Measurements from ENCODE around the gene ZBTB22. TPM values are rescaled to one million over a fixed set of nuclear protein-coding genes. Genes with fewer than 3 reads are reported as not detected.

The ZBTB22 gene
- total and polyA plus RNA-seq, 4 donors, result 16.4 to 25.7 (median 20.9) TPM

DNA sequence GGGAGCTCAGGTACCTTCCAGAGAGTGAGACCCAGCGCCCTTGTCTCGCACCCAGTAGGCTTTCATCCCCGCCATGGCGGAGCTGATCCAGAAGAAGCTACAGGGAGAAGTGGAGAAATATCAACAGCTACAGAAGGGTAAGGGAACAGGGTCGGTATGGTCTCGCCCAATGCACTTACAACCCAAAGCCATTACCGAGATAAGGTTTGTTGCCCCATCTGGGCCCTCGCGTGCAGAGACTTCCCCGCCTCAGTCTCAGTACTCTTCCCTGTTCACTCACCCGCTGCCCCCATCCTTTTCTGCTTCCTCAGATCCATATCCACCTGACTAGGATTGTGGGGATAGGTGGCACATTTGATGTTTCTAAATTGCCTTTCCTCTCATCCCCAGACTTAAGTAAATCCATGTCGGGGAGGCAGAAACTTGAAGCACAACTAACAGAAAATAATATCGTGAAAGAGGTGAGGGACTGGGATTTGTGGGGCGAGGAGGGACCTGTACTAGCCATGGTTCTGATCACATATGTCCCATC, 27.7 kb downstream of the ZBTB22 start:
- no peak for ATAC-seq (ENCODE audit: insufficient read depth, low FRiP score)

DNA sequence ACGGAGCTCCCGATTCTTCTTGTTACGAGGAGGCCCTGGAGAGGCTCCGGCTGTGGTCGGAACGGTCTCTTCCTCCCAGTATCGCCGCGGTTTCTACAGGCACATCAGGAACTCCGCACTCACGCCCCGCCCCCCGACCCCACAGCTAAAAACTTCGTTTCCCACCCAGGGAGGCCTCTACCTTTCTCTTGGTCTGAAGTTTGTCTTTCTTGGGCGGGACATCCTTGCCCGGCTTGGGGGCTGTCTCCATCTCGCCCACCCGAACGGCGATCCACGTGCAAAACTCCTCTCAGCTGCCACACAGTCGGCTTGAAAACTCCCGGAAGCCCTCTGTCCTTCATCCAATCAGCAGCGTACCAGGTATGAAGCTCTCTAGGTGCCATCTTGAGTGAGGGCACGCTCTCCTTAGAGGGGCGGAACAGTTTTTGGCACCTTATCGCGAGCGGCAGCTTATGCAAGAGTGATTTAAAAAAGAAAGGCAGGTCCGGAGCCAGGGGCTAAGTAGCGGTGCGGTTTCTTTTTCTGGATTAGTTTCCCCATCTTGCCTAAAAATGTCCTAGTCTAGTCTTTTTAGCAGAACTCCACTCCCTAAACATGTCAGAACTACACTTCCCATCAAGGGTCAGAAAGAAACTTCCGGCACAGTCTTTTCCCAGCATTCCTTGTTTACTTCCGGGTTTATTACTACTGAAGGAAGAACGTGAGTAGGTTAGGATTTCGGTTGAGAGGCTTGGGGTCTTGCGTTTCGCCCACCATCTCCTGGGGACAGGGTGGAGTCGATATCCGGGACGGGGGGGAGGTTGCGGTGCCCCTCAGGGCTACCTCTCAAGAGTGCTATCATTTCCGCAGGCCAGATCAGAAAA, 28.4 kb downstream of the ZBTB22 start, which contains the start of the genes PFDN6 and WDR46:
PFDN6 (plus strand) TSS at position 681 of the 863 bp plus-strand sequence. CDS start 256 bp downstream, outside the sequence.
WDR46 (minus strand) TSS at position 319 of the 863 bp plus-strand sequence; CDS start at position 250, 69 bp downstream.
- peak; percentile 93 for ATAC-seq (ENCODE audit: insufficient read depth, low FRiP score)
- Histone ChIP-seq H3K27ac (ENCODE audit: low read depth in 1 of 2, low read length in 1 of 2) (peak within 1 kb of the TSS; percentile 43 to 65), H3K36me3 (ENCODE audit: control insufficient read depth in 4 of 4, insufficient read depth in 4 of 4, low read length in 4 of 4) (peaks cover 15 to 38% (median 25%) of the 10 kb centered on the region in 4 donors), H3K9ac (ENCODE audit: insufficient read depth in 1 of 2, low read length in 2 of 2) (peak within 1 kb of the TSS; percentile 53 to 85), H3K9me3 (ENCODE audit: control insufficient read depth in 4 of 4, insufficient read depth in 3 of 4, low read length in 3 of 4) (peaks cover 0 to 1% (median 0%) of the 10 kb centered on the region in 4 donors), H3K27me3 (ENCODE audit: control insufficient read depth in 3 of 3, insufficient read depth in 3 of 3, low read length in 2 of 3) (no peaks in the 10 kb centered on the region), H3K4me1 (ENCODE audit: control insufficient read depth in 5 of 5, insufficient read depth in 5 of 5, low read length in 5 of 5) (peaks cover 0 to 16% (median 15%) of the 10 kb centered on the region in 5 donors), H3K4me3 (peak within 1 kb of the TSS; percentile 86)
- peak; percentile 86 to 96 (median 96) for DNase-seq
- 0% methylated on average over 43 of the region's 43 CpGs for WGBS, 2 donors
- TF ChIP-seq, protein P1, sequence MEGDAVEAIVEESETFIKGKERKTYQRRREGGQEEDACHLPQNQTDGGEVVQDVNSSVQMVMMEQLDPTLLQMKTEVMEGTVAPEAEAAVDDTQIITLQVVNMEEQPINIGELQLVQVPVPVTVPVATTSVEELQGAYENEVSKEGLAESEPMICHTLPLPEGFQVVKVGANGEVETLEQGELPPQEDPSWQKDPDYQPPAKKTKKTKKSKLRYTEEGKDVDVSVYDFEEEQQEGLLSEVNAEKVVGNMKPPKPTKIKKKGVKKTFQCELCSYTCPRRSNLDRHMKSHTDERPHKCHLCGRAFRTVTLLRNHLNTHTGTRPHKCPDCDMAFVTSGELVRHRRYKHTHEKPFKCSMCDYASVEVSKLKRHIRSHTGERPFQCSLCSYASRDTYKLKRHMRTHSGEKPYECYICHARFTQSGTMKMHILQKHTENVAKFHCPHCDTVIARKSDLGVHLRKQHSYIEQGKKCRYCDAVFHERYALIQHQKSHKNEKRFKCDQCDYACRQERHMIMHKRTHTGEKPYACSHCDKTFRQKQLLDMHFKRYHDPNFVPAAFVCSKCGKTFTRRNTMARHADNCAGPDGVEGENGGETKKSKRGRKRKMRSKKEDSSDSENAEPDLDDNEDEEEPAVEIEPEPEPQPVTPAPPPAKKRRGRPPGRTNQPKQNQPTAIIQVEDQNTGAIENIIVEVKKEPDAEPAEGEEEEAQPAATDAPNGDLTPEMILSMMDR (IDR thresholded peaks at IDR 0.05; ENCODE audit: control extremely low read depth, extremely low read depth), result no peak

More for the DNA sequence above, 27.7 kb downstream of the ZBTB22 start:
- WGBS, 2 donors, result 4 to 5% methylated on average over 14 of the region's 14 CpGs
- TF ChIP-seq, protein P1 (IDR thresholded peaks at IDR 0.05; ENCODE audit: control extremely low read depth, extremely low read depth), result no peak
- Histone ChIP-seq H3K4me1 (ENCODE audit: control insufficient read depth in 5 of 5, insufficient read depth in 5 of 5, low read length in 5 of 5) (peaks cover 0 to 16% (median 15%) of the 10 kb centered on the region in 5 donors), H3K27me3 (ENCODE audit: control insufficient read depth in 3 of 3, insufficient read depth in 3 of 3, low read length in 2 of 3) (no peaks in the 10 kb centered on the region), H3K36me3 (ENCODE audit: control insufficient read depth in 4 of 4, insufficient read depth in 4 of 4, low read length in 4 of 4) (peaks cover 15 to 42% (median 27%) of the 10 kb centered on the region in 4 donors), H3K9me3 (ENCODE audit: control insufficient read depth in 4 of 4, insufficient read depth in 3 of 4, low read length in 3 of 4) (no peaks in the 10 kb centered on the region), H3K4me3 (peak overlapping the region; percentile 86), H3K9ac (ENCODE audit: insufficient read depth in 1 of 2, low read length in 2 of 2) (peak overlapping the region; percentile 53 to 85), H3K27ac (ENCODE audit: low read depth in 1 of 2, low read length in 1 of 2) (peak overlapping the region in 1 of 2 donors; percentile 57)
- no peak for DNase-seq

DNA sequence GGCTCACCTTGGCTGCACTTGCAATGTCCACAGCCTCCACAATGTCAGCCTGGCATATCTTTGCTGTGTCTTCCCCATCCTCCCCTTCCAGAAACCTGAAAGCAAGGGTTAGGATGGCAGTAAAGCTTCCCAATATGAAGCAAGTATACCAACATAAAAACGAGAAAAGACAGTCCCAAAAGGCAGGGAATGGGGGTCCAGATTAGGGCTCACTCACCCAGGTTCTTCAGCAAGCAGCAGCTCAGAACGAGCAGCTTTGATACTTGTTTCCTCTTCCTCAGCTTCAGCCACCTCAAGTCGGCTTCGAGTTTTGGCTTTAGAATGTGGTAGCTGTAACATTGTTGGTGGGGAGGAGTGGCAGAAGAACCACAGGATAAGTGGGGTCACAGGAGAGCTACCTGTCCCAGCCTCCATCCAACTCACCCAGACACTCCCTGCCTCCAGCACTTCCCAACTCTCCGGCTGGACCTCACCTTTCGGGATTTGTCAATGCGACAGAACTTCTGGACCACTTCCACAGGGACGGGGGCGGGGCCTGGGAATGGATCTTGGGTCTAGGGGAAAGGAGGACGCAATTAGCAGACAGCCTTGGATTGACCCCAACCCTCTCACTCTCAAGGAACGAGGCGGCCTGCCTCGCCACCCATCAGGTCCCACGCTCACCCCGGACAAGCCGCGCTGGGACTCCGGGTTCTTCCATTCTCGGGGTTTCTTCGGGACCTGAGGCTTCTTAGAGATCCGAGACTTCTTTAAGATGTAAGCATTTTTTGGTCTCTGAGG, 29.2 kb downstream of the ZBTB22 start:
- DNase-seq (no peak), ATAC-seq (ENCODE audit: insufficient read depth, low FRiP score) (no peak)
- Histone ChIP-seq H3K27ac (ENCODE audit: low read depth in 1 of 2, low read length in 1 of 2) (peak overlapping the region; percentile 43 to 65), H3K9ac (ENCODE audit: insufficient read depth in 1 of 2, low read length in 2 of 2) (peak overlapping the region; percentile 44 to 46), H3K4me1 (ENCODE audit: control insufficient read depth in 5 of 5, insufficient read depth in 5 of 5, low read length in 5 of 5) (peaks cover 0 to 16% (median 15%) of the 10 kb centered on the region in 5 donors), H3K4me3 (peak overlapping the region; percentile 86), H3K27me3 (ENCODE audit: control insufficient read depth in 3 of 3, insufficient read depth in 3 of 3, low read length in 2 of 3) (no peaks in the 10 kb centered on the region), H3K9me3 (ENCODE audit: control insufficient read depth in 4 of 4, insufficient read depth in 3 of 4, low read length in 3 of 4) (peaks cover 0 to 1% (median 0%) of the 10 kb centered on the region in 4 donors), H3K36me3 (ENCODE audit: control insufficient read depth in 4 of 4, insufficient read depth in 4 of 4, low read length in 4 of 4) (peaks cover 13 to 34% (median 24%) of the 10 kb centered on the region in 4 donors)
- WGBS, 2 donors, result 10 to 12% methylated on average over 21 of the region's 21 CpGs
- TF ChIP-seq, protein P1 (IDR thresholded peaks at IDR 0.05; ENCODE audit: control extremely low read depth, extremely low read depth), result no peak
